Caco-2 (cell line): ENCODE data around the gene SLC20A1. TPM values are rescaled to one million over a fixed set of nuclear protein-coding genes. Genes with fewer than 3 reads are reported as not detected.

Experiments used
- BruUV-seq: library from RNA; stranded (reverse); fragments of 400-500 nt; replicated peaks from 2 replicates; lab custom pipeline; 2021; lab: Mats Ljungman, UMichigan
- CTCF ChIA-PET: fragments of 300-600 bp; sonication (Branson Sonifier 250); formaldehyde crosslinking; loops from one replicate; lab custom pipeline; 2022; ENCODE audit warnings: antibody characterized with exemption; lab: Charles Lee
- POLR2A ChIA-PET: fragments of 300-600 bp; sonication (Branson Sonifier 250); formaldehyde crosslinking; loops from one replicate; lab custom pipeline; 2022; ENCODE audit warnings: antibody characterized with exemption; lab: Charles Lee
- DNase-seq, 2 experiments: peaks; one replicate each; pipeline versions ENCODE4 v3.0.0 to v3.0.0-alpha.2; 2020 to 2022
- H3K27me3 ChIP-seq: replicated peaks from 2 replicates; pipeline ENCODE4 v1.6.0; 2011; ENCODE audit warnings: low read length; ENCODE audit not compliant: control insufficient read depth, insufficient read depth
- H3K36me3 ChIP-seq: 2 replicates; pipeline ENCODE4 v1.5.1; 2011; ENCODE audit warnings: low read length; ENCODE audit not compliant: control insufficient read depth, insufficient read depth
- H3K4me1 ChIP-seq: fragments of 250-450 bp; sonication (Bioruptor Pico); 2 replicates; pipeline ENCODE4 v1.5.1; 2020; ENCODE audit warnings: mild to moderate bottlenecking
- H3K4me3 ChIP-seq: 2 replicates; pipeline ENCODE4 v1.5.1; 2011; ENCODE audit warnings: low read depth, mild to moderate bottlenecking, control low read depth, low read length
- H3K9me3 ChIP-seq: fragments of 250-450 bp; sonication (Bioruptor Pico); 2 replicates; pipeline ENCODE4 v1.5.1; 2020; ENCODE audit warnings: mild to moderate bottlenecking, moderate library complexity
- H3K27ac Mint-ChIP-seq: one replicate; pipeline ENCODE4 v1.8.0; 2022; ENCODE audit warnings: mixed read lengths; ENCODE audit not compliant: unreplicated experiment
- H3K27me3 Mint-ChIP-seq: one replicate; pipeline ENCODE4 v1.8.0; 2022; ENCODE audit warnings: mixed read lengths; ENCODE audit not compliant: insufficient read depth, unreplicated experiment
- H3K36me3 Mint-ChIP-seq: one replicate; pipeline ENCODE4 v1.8.0; 2022; ENCODE audit warnings: mild to moderate bottlenecking, mixed read lengths; ENCODE audit not compliant: insufficient read depth, unreplicated experiment
- H3K4me1 Mint-ChIP-seq: one replicate; pipeline ENCODE4 v1.8.0; 2022; ENCODE audit warnings: low read depth, mixed read lengths; ENCODE audit not compliant: unreplicated experiment
- H3K4me3 Mint-ChIP-seq: one replicate; pipeline ENCODE4 v1.8.0; 2022; ENCODE audit warnings: mild to moderate bottlenecking, moderate library complexity, mixed read lengths; ENCODE audit not compliant: unreplicated experiment
- H3K9me3 Mint-ChIP-seq: one replicate; pipeline ENCODE4 v1.8.0; 2022; ENCODE audit warnings: mixed read lengths; ENCODE audit not compliant: unreplicated experiment
- CTCF ChIP-seq, 2 experiments: fragments of 200-600 bp in 1 of 2; IDR thresholded peaks; 1 replicate in 1 of 2; 2 replicates in 1 of 2; pipeline versions ENCODE4 v1.5.1 to v1.8.0; 2011 to 2022; ENCODE audit warnings: antibody characterized with exemption in 1 of 2, control low read depth in 1 of 2, inconsistent platforms in 1 of 2, low read depth in 1 of 2, low read length in 1 of 2, mild to moderate bottlenecking in 1 of 2, moderate library complexity in 1 of 2; ENCODE audit not compliant: insufficient read depth in 1 of 2, severe bottlenecking in 1 of 2, unreplicated experiment in 1 of 2
- intact Hi-C: fragments of 100-400 bp; cut with micrococcal nuclease; formaldehyde crosslinking; loops from one replicate; pipeline ENCODE4 v1.10.0; 2022; ENCODE audit not compliant: unreplicated experiment
- total RNA-seq: library from RNA; stranded (reverse); gene quantifications from 2 replicates; pipeline ENCODE4 v1.2.3, GENCODE V29; 2022

Gene SLC20A1
- total RNA-seq, 1 experiment from 2014 or later = 91.1 TPM

DNA sequence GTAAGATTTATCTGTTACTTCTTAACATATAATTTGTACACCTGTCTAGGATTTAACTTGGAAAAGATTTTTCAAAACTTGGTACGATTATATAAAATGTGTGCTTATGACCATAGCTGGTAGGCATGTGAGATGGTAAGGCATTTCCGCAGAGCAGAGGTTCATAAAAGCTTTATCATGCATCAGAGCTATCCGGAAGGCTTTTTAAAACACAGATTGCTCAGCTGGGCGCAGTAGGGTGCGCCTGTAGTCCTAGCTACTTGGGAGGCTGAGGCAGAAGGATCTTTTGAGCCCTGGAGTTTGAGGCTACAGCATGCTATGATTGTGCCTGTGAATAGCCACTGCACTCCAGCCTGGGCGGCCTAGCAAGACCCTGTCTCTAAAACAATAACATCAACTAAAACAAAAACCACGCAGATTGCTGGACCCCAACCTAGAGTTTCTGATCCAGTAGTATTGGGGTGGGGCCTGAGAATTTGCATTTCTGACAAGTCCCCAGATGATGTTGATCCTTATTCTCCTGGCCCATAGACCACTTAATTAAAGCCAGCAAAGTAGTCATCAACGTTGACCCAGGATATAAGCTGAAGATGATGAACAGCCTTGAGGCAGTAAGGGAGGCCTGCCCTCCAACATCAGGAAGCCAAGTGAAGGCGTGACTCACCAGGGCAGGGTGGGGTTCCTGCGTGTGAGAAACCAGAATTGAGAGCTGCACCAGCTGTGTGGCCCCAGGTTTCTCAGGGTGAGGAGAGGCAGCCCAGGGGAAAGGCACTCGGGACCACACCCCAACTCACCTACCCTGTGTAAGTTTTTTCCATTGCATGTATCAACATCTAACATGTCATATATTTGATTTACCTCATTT lies 21.6 kb upstream of the SLC20A1 start:
- Histone ChIP-seq H3K27me3 (no peaks in the 10 kb centered on the region), H3K9me3 (no peaks in the 10 kb centered on the region), H3K4me3 (no peak overlapping the region), H3K36me3 (no peaks in the 10 kb centered on the region), H3K4me1 (peaks cover 15% of the 10 kb centered on the region)
- no peaks in the 10 kb centered on the region for H3K4me1 Mint-ChIP-seq
- ChIA-PET POLR2A (interaction anchor here (0.6 kb wide), 1 partner anchor 388 kb away, joined by 3 read pairs; no protein-coding TSS in a partner anchor), CTCF (interaction anchor here (0.6 to 0.7 kb wide), 2 partner anchors 22 to 103 kb away, joined by 3 read pairs; no protein-coding TSS in a partner anchor)
- H3K4me3 Mint-ChIP-seq = no peak overlapping the region
- no peak overlapping the region for H3K27ac Mint-ChIP-seq
- no peaks in the 10 kb centered on the region for H3K36me3 Mint-ChIP-seq
- intact Hi-C loops = loop anchor here (10.0 kb wide), 1 partner anchor 331 kb away; no protein-coding TSS in a partner anchor
- no TSS peak for BruUV-seq
- DNase-seq = peak in 1 of 2 experiments; percentile 15
- no peak for TF ChIP-seq CTCF (IDR thresholded peaks at IDR 0.05; ENCODE audit: insufficient read depth in 1 of 2, low read depth in 1 of 2, low read length in 1 of 2, severe bottlenecking in 1 of 2, unreplicated experiment in 1 of 2)
- H3K9me3 Mint-ChIP-seq = no peaks in the 10 kb centered on the region
- H3K27me3 Mint-ChIP-seq = no peaks in the 10 kb centered on the region

GRCh38 chr2:112625474-112626114 lies 20.1 kb upstream of the SLC20A1 start:
- Mint-ChIP-seq H3K27ac (no peak overlapping the region), H3K9me3 (no peaks in the 10 kb centered on the region), H3K4me1 (no peaks in the 10 kb centered on the region), H3K4me3 (no peak overlapping the region), H3K27me3 (no peaks in the 10 kb centered on the region), H3K36me3 (no peaks in the 10 kb centered on the region)
- TF ChIP-seq CTCF (IDR thresholded peaks at IDR 0.05; ENCODE audit: insufficient read depth in 1 of 2, low read depth in 1 of 2, low read length in 1 of 2, severe bottlenecking in 1 of 2, unreplicated experiment in 1 of 2) = no peak
- ChIA-PET POLR2A (no interaction called here), CTCF (interaction anchor here (0.7 to 4.8 kb wide), 4 partner anchors 9 to 119 kb away, joined by 3 to 62 read pairs (median 6); partner anchors contain the start of gene SLC20A1)
- no peaks in the 10 kb centered on the region for H3K27me3 ChIP-seq
- no TSS peak for BruUV-seq
- peaks cover 15% of the 10 kb centered on the region for H3K4me1 ChIP-seq
- no peaks in the 10 kb centered on the region for H3K36me3 ChIP-seq
- H3K9me3 ChIP-seq = no peaks in the 10 kb centered on the region
- H3K4me3 ChIP-seq = no peak overlapping the region
- intact Hi-C loops = loop anchor here (1.0 to 10.0 kb wide), 3 partner anchors 20 to 329 kb away; partner anchors contain the start of gene SLC20A1
- DNase-seq = no peak

DNA sequence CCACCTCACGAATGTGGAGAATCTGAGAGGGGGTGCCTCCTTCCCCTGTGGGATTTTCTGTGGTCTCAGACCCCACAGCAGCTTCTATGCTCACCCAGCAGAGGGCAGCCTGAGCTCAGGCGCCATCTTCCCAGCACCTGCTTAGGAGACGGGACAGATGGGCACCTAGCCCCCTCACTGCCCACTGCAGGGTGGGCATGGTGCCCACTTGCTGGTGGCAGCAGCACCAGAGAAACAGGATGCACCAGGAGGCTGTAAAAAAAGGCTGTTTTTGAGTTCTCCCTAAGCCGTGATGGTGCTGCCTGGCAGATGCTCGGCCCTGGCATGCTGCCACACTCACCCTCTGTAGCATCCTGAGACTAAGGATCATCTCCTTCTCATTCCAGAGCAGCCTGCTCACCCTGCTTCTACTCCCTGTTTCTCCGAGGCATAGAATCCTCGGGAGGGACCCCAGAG lies 19.1 kb upstream of the SLC20A1 start:
- Mint-ChIP-seq H3K4me1 (peaks cover 8% of the 10 kb centered on the region), H3K27me3 (no peaks in the 10 kb centered on the region)
- no TSS peak for BruUV-seq

More for the DNA sequence above, 19.1 kb upstream of the SLC20A1 start:
- no peaks in the 10 kb centered on the region for H3K9me3 Mint-ChIP-seq
- Histone ChIP-seq H3K9me3 (no peaks in the 10 kb centered on the region), H3K27me3 (no peaks in the 10 kb centered on the region), H3K36me3 (no peaks in the 10 kb centered on the region), H3K4me3 (no peak overlapping the region), H3K4me1 (peaks cover 15% of the 10 kb centered on the region)
- no peak overlapping the region for H3K27ac Mint-ChIP-seq
- ChIA-PET POLR2A (interaction anchor here (0.6 to 1.0 kb wide), 3 partner anchors 24 to 100 kb away, joined by 3 read pairs; partner anchors contain the start of gene CHCHD5), CTCF (interaction anchor here (0.7 to 4.8 kb wide), 12 partner anchors 7 to 315 kb away, joined by 3 to 62 read pairs (median 4); partner anchors contain the start of gene SLC20A1)
- DNase-seq = peak; percentile 65 to 67
- peak; percentile 66 to 92 for TF ChIP-seq CTCF (IDR thresholded peaks at IDR 0.05; ENCODE audit: insufficient read depth in 1 of 2, low read depth in 1 of 2, low read length in 1 of 2, severe bottlenecking in 1 of 2, unreplicated experiment in 1 of 2)
- no peaks in the 10 kb centered on the region for H3K36me3 Mint-ChIP-seq
- intact Hi-C loops = loop anchor here (1.0 to 10.0 kb wide), 4 partner anchors 19 to 328 kb away; partner anchors contain the start of gene SLC20A1
- no peak overlapping the region for H3K4me3 Mint-ChIP-seq
